ENCODE results near the gene SLC8A3.

- TF ChIP-seq CTCF (IDR thresholded peaks at IDR 0.05) (no peak), POLR2A (IDR thresholded peaks at IDR 0.05) (no peak)
Observed at GRCh38 chr14:70050136-70050535, 138.6 kb downstream of the SLC8A3 start.
